Transverse colon (tissue), 4 donors: Measurements from ENCODE around the gene ITGB2. TPM values are rescaled to one million over a fixed set of nuclear protein-coding genes. Genes with fewer than 3 reads are reported as not detected.
"Not testable (repeated sequence)": the region's sequence is repeated elsewhere in the genome, so short reads cannot be mapped to it uniquely, and the experiment has no call there.

Source experiments
- DNase-seq: peaks from one replicate; pipeline ENCODE4 v3.0.0-alpha.2; 2019
- H3K27ac ChIP-seq, 4 donors: fragments of 200-600 bp; sonication (generic); 2 replicates each; pipeline ENCODE4 v1.5.1; 2016 to 2018; ENCODE audit warnings: inconsistent platforms in 4 of 4
- H3K27me3 ChIP-seq: fragments of 200-600 bp; sonication (generic); 2 replicates; pipeline ENCODE4 v1.5.1; 2017; ENCODE audit warnings: inconsistent platforms
- H3K36me3 ChIP-seq, 4 donors: fragments of 200-600 bp; sonication (generic); 2 replicates each; pipeline ENCODE4 v1.5.1; 2017 to 2019; ENCODE audit warnings: inconsistent platforms in 4 of 4
- H3K4me1 ChIP-seq, 4 donors: fragments of 200-600 bp; sonication (generic); 2 replicates each; pipeline ENCODE4 v1.5.1; 2017 to 2020; ENCODE audit warnings: inconsistent platforms in 4 of 4
- H3K4me3 ChIP-seq, 4 donors: fragments of 200-600 bp; sonication (generic); 1 replicate in 1 of 4; 2 replicates in 3 of 4; pipeline versions ENCODE4 v1.5.1 to v1.6.1; 2017 to 2019; ENCODE audit warnings: inconsistent platforms in 4 of 4
- H3K9me3 ChIP-seq, 2 donors: fragments of 200-600 bp; sonication (generic); 2 replicates each; pipeline ENCODE4 v1.5.1; 2017 to 2019; ENCODE audit warnings: inconsistent platforms in 2 of 2
- EP300 ChIP-seq: sonication (generic); formaldehyde crosslinking; IDR thresholded peaks from one replicate; pipeline ENCODE4 v1.6.1; 2017; ENCODE audit warnings: antibody characterized with exemption, low read depth
- POLR2A ChIP-seq: fragments of 450-650 bp; IDR thresholded peaks from one replicate; pipeline ENCODE4 v1.6.1; 2016; ENCODE audit warnings: antibody characterized with exemption, mild to moderate bottlenecking, moderate library complexity
- POLR2AphosphoS5 ChIP-seq, 3 donors: sonication (generic); formaldehyde crosslinking; IDR thresholded peaks; one replicate each; pipeline ENCODE4 v1.6.1; 2016; ENCODE audit warnings: antibody characterized with exemption in 3 of 3
- WGBS, 2 donors: methylation state at CpG; one replicate each; pipeline ENCODE4 v1.1.5; 2018; ENCODE audit warnings: low coverage in 1 of 2; 5-methylcytosine and 5-hydroxymethylcytosine counted together
- in situ Hi-C, 4 donors: fragments of 200-750 bp; cut with MboI; loops; one replicate each; pipeline versions ENCODE4 v1.15.0 to v1.15.1; 2017; ENCODE audit warnings: low sequenced_read_pairs in 3 of 4, low pct_ligation_motif_present in 1 of 4, low pct_unique_long_range_greater_than_20kb in 1 of 4
- intact Hi-C: fragments of 100-400 bp; cut with DNase I; formaldehyde crosslinking; loops from one replicate; pipeline ENCODE4 v1.15.1; 2023; ENCODE audit warnings: low total_unique reads
- total RNA-seq, 4 donors: library from RNA; depleted of rRNA; stranded (reverse); fragments of >200 nt; gene quantifications; one replicate each; pipeline ENCODE4 v1.1.0, GENCODE V29; 2016
- TF ChIP-seq, protein P1 (sequence below), 5 experiments: fragments of 200-600 bp in 3 of 5; fragments of 450-650 bp in 2 of 5; sonication (generic) in 3 of 5; IDR thresholded peaks; 1 replicate in 2 of 5; 2 replicates in 3 of 5; pipeline ENCODE4 v1.5.1; 2016 to 2017; ENCODE audit warnings: antibody characterized with exemption in 5 of 5, inconsistent platforms in 3 of 5, mild to moderate bottlenecking in 2 of 5, moderate library complexity in 1 of 5

The ITGB2 gene
- total RNA-seq, 4 donors from 2014 or later: 14.2 to 32.4 (median 24.9) TPM

DNA sequence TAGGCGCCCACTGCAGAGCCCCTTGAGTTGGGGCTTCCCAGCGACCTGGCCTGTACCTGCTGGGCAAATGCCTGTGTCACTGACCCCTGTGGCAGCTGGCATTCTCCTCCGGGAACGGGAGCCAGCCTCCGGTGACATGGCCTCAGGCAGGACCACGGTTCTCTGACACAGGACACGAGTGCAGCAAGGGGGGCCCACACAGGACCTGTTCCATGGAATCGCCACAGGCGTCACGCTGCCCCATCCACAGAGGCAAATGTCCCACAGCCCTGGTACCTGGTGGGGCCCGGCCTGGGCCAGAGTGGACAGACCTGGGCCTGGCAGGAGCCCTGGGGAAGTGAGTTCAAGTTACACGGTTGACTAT lies 2.6 kb downstream of the ITGB2 start:
- WGBS, 2 donors: 80% methylated on average over 6 of the region's 12 CpGs; no CpG with 5 or more reads in 1 of the 2 donors
- peaks cover 16% of the 10 kb centered on the region for H3K27me3 ChIP-seq
- no peaks in the 10 kb centered on the region for H3K9me3 ChIP-seq
- DNase-seq: no peak
- in situ Hi-C loops: no loop called here
- H3K36me3 ChIP-seq: no peaks in the 10 kb centered on the region
- TF ChIP-seq, protein P1, sequence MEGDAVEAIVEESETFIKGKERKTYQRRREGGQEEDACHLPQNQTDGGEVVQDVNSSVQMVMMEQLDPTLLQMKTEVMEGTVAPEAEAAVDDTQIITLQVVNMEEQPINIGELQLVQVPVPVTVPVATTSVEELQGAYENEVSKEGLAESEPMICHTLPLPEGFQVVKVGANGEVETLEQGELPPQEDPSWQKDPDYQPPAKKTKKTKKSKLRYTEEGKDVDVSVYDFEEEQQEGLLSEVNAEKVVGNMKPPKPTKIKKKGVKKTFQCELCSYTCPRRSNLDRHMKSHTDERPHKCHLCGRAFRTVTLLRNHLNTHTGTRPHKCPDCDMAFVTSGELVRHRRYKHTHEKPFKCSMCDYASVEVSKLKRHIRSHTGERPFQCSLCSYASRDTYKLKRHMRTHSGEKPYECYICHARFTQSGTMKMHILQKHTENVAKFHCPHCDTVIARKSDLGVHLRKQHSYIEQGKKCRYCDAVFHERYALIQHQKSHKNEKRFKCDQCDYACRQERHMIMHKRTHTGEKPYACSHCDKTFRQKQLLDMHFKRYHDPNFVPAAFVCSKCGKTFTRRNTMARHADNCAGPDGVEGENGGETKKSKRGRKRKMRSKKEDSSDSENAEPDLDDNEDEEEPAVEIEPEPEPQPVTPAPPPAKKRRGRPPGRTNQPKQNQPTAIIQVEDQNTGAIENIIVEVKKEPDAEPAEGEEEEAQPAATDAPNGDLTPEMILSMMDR (IDR thresholded peaks at IDR 0.05): no peak
- TF ChIP-seq EP300: no peak
- TF ChIP-seq POLR2A: no peak
- no peak for TF ChIP-seq POLR2AphosphoS5 (IDR thresholded peaks at IDR 0.05)
- peaks cover 0 to 26% (median 9%) of the 10 kb centered on the region in 4 donors for H3K4me1 ChIP-seq
- no peak overlapping the region for H3K27ac ChIP-seq
- intact Hi-C loops: no loop called here
- no peak overlapping the region for H3K4me3 ChIP-seq

DNA sequence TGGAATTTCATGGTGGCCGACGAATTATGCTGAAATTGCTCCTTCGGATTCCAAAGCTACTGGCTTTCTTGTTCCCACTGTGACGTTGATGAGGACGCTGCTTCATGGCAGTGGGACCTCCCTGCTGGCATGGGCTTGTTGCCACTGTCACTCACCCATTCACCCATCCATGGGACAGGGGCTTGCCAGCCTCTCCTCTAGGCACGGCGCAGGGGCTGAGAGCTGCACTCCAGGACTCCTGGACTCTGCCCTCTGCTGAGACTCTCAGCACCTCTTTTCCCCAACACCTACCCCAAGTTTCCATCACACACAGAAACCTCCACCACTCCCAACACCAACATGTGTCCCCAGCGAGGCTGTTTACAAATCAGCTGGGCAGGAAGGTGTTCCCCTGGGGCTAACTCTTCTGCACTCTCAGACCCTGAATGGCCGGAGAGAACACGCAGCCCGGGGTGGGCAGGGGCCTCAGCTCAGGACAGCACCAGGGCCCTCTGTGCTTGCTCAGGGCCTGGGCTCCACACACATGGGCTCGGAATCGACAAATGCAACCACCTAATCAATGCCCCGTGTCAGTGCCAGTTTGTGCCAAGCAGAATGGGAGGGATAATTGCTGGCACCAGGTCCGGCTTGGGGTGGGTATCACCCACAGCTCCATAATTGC lies 3.1 kb downstream of the ITGB2 start:
- Histone ChIP-seq H3K27ac (no peak overlapping the region), H3K4me3 (no peak overlapping the region), H3K4me1 (peaks cover 0 to 28% (median 9%) of the 10 kb centered on the region in 4 donors), H3K36me3 (no peaks in the 10 kb centered on the region), H3K27me3 (peaks cover 16% of the 10 kb centered on the region), H3K9me3 (no peaks in the 10 kb centered on the region)
- no peak for DNase-seq
- intact Hi-C loops (no loop called here), in situ Hi-C loops (no loop called here)
- TF ChIP-seq POLR2AphosphoS5 (IDR thresholded peaks at IDR 0.05): no peak
- WGBS, 2 donors: 77 to 83% methylated on average over 8 to 15 of the region's 15 CpGs

DNA sequence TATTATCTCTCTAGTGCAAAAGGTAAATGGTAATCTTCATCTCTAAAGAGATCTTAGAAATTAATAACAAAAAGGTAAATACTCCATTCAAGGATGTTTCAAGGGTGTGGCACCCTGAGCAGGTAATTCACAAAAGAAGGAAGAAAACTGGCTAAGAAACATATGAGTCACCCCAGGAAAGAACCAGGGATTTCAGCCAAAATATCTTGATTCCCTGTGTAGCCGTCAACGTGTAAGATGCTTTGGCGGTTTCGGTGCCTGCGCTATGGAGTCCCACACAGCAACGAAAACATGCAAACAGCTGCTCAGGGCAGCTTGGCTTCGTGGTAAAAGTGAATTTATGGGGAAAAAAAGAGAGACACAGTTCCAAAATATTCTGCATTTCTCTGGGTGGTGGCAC lies 3.7 kb downstream of the ITGB2 start:
- peaks cover 16% of the 10 kb centered on the region for H3K27me3 ChIP-seq
- no peak for DNase-seq
- no peak overlapping the region for H3K4me3 ChIP-seq
- H3K4me1 ChIP-seq: peaks cover 0 to 34% (median 15%) of the 10 kb centered on the region in 4 donors
- intact Hi-C loops (no loop called here), in situ Hi-C loops (no loop called here)
- no peak overlapping the region for H3K27ac ChIP-seq
- no peaks in the 10 kb centered on the region for H3K9me3 ChIP-seq
- whole genome bisulfite sequencing, 2 donors: 41 to 49% methylated on average over 7 of the region's 7 CpGs
- no peak for TF ChIP-seq EP300
- H3K36me3 ChIP-seq: no peaks in the 10 kb centered on the region

DNA sequence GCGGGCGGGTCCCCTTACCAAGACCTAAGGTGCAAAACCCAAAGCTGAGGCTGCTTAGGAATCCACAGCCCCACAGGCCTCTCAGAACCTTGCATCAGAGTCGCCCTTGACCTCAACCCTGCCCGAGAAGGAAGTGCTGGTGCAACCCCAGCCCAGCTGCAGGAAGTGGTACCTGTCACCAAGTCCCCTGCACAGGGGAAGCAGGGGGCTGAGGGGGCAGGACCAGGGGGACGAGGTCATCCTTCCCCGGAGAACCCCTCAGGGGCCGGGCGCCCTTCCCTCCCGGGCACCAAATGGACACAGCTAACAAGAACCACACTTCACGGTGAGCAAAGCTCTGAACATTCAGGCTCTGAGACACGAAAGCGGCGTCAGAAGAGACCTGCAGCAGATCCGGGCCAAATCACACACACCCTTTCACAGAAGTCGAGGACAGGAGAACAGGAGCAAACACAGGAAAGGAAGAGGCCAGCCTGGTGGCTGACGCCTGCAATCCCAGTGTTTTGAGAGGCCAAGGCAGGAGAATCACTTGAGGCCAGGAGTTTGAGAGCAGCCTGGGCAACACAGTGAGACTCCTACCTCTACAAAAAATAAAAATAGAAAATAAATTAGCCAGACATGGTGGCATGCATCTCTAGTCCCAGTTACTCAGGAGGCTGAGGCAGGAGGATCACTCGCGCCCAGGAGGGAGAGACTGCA lies 6.4 kb downstream of the ITGB2 start:
- no peaks in the 10 kb centered on the region for H3K36me3 ChIP-seq
- TF ChIP-seq POLR2AphosphoS5 (IDR thresholded peaks at IDR 0.05) (no peak), POLR2A (no peak), EP300 (no peak)
- TF ChIP-seq, protein P1 (IDR thresholded peaks at IDR 0.05): no peak
- WGBS, 2 donors: 72 to 100% methylated on average over 2 to 11 of the region's 18 CpGs
- in situ Hi-C loops (no loop called here), intact Hi-C loops (no loop called here)
- peak; percentile 51 for DNase-seq
- H3K4me1 ChIP-seq: peaks cover 10 to 55% (median 28%) of the 10 kb centered on the region in 4 donors
- no peaks in the 10 kb centered on the region for H3K9me3 ChIP-seq
- H3K4me3 ChIP-seq: no peak overlapping the region
- peak overlapping the region; percentile 22 to 58 (median 42) for H3K27ac ChIP-seq
- peaks cover 2% of the 10 kb centered on the region for H3K27me3 ChIP-seq

DNA sequence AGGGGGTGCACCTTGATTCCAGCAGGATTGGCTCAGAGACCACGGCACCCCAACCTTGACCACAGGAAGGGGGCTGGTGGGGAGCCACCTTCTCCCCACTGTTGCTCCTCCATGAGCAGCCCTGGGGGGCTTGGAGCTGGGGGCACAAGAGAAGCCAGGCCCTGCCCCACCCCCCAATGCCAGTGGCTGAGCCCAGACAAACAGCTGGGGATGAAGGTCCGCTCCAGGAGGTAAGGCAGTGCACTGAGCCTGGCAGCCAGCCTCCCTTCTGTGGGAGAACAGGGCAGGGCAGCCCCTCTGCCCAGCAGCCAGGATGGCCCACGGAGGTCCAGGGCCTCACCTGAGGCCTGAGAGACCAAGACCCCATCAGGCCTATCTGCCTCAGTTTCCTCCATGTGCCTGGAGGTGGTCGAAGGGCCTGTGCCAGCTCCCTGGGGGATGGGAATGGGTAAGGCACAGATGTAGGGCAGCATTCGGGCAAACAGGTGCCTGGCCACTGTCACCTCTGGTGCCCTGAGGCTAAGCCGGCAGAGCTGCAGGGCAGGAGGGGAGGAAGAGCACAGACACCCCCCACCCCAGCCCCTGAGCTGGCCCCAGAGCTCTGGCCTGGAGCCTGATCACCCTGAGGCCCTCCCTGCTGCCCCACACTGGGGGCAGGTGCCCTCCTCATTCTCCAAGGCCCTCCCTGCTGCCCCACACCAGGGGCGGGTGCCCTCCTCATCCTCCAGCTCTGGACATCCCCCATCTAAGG lies 7.1 kb downstream of the ITGB2 start:
- TF ChIP-seq POLR2A (no peak), EP300 (no peak), POLR2AphosphoS5 (IDR thresholded peaks at IDR 0.05) (no peak)
- TF ChIP-seq, protein P1 (IDR thresholded peaks at IDR 0.05): no peak
- Histone ChIP-seq H3K4me1 (peaks cover 10 to 61% (median 28%) of the 10 kb centered on the region in 4 donors), H3K27ac (peak overlapping the region; percentile 17 to 58 (median 36)), H3K9me3 (no peaks in the 10 kb centered on the region), H3K36me3 (no peaks in the 10 kb centered on the region), H3K4me3 (no peak overlapping the region), H3K27me3 (no peaks in the 10 kb centered on the region)
- in situ Hi-C loops (no loop called here), intact Hi-C loops (no loop called here)
- 73% methylated on average over 7 of the region's 7 CpGs; no CpG with 5 or more reads in 1 of the 2 donors for WGBS, 2 donors
- no peak for DNase-seq

DNA sequence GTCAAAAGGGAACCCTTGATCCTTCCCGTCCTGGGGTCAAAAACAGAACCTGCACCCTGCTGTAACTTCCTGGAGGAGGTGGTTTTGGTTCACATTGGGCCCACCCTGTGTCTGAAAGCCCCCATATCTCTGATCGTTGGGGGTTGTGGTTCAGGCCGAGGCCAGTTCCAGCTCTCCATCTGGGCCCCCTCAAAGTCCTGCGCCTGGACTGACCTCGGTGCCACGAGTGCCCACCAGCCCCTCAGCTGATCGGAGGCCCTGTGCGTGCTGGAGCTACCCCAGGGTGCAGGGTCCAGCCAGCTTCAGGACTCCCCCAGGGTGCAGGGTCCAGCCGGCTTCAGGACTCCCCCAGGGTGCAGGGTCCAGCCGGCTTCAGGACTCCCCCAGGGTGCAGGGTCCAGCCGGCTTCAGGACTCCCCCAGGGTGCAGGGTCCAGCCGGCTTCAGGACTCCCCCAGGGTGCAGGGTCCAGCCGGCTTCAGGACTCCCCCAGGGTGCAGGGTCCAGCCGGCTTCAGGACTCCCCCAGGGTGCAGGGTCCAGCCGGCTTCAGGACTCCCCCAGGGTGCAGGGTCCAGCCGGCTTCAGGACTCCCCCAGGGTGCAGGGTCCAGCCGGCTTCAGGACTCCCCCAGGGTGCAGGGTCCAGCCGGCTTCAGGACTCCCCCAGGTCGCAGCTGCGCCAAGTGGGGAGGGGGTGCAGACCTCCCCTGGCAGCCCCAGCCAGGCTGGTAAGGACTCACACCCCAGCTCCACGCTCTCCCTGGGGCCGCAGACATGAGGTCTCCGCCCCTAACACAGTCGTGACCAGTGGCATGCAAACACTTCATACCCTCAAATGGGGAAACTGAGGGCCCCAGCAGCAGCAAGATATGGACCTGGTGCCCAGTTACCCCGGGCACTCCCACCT lies 7.9 kb downstream of the ITGB2 start:
- Histone ChIP-seq H3K27ac (peak overlapping the region; percentile 49 to 82 (median 66)), H3K4me1 (peaks cover 10 to 59% (median 29%) of the 10 kb centered on the region in 4 donors)
- H3K36me3 ChIP-seq, in situ Hi-C loops, H3K9me3 ChIP-seq, intact Hi-C loops, H3K27me3 ChIP-seq, H3K4me3 ChIP-seq, DNase-seq: not testable (repeated sequence)
- 20 to 76% methylated on average over 1 to 13 of the region's 25 CpGs for WGBS, 2 donors
